Naive thymus-derived CD8-positive, alpha-beta T cell (primary cell): ENCODE results near the gene WSCD1. TPM values are rescaled to one million over a fixed set of nuclear protein-coding genes. Genes with fewer than 3 reads are reported as not detected.

Experiments used
- ATAC-seq, 2 donors: fragments of 150-1000 bp; cut with Tn5 transposase in 1 of 2; sonication (Bioruptor Pico), chemical (Tn5 transposase) in 1 of 2; 1 replicate in 1 of 2; 2 replicates in 1 of 2; pipeline ENCODE4 v1.10.0; 2021; ENCODE audit warnings: mild to moderate bottlenecking in 2 of 2, moderate library complexity in 2 of 2
- POLR2A ChIA-PET: fragments of 350-600 bp; sonication (Branson Sonifier 250); formaldehyde crosslinking; loops from one replicate; lab custom pipeline; 2021; ENCODE audit warnings: antibody characterized with exemption; lab: Charles Lee
- DNase-seq, 10 donors: peaks; one replicate each; pipeline versions ENCODE4 v3.0.0 to v3.0.0-alpha.2; 2020 to 2022
- H3K27ac Mint-ChIP-seq, 10 donors: one replicate each; pipeline ENCODE4 v1.8.0; 2020 to 2022; ENCODE audit warnings: mild to moderate bottlenecking in 10 of 10, mixed read lengths in 10 of 10, moderate library complexity in 4 of 10, inconsistent platforms in 1 of 10
- H3K27me3 Mint-ChIP-seq, 5 donors: one replicate each; pipeline ENCODE4 v1.8.0; 2021 to 2022; ENCODE audit warnings: mixed read lengths in 5 of 5
- H3K36me3 Mint-ChIP-seq, 3 donors: one replicate each; pipeline ENCODE4 v1.8.0; 2020 to 2022; ENCODE audit warnings: mixed read lengths in 3 of 3, mild to moderate bottlenecking in 2 of 3, inconsistent platforms in 1 of 3
- H3K4me1 Mint-ChIP-seq, 4 donors: one replicate each; pipeline ENCODE4 v1.8.0; 2021 to 2022; ENCODE audit warnings: mixed read lengths in 4 of 4
- H3K4me3 Mint-ChIP-seq, 10 donors: one replicate each; pipeline ENCODE4 v1.8.0; 2020 to 2022; ENCODE audit warnings: mild to moderate bottlenecking in 10 of 10, mixed read lengths in 10 of 10, moderate library complexity in 6 of 10, inconsistent platforms in 1 of 10
- H3K9me3 Mint-ChIP-seq, 9 donors: one replicate each; pipeline ENCODE4 v1.8.0; 2020 to 2022; ENCODE audit warnings: mixed read lengths in 9 of 9, mild to moderate bottlenecking in 3 of 9, inconsistent platforms in 1 of 9, moderate library complexity in 1 of 9
- polyA plus RNA-seq, 3 donors: library from polyadenylated mRNA; unstranded; fragments of 300-500 nt; fragmentation: Illumina TruSeq; gene quantifications; one replicate each; pipeline ENCODE4 v1.2.3, GENCODE V29; 2021
- total RNA-seq, 8 experiments: library from RNA in 2 of 8; stranded (reverse) in 2 of 8; gene quantifications; one replicate each; pipeline ENCODE4 v1.2.3 and lab custom pipeline; 2021 to 2026

WSCD1 gene
- total and polyA plus RNA-seq, 5 experiments from 2014 or later = not detected

GRCh38 chr17:6094453-6094852 lies 24.3 kb downstream of the WSCD1 start:
- Mint-ChIP-seq H3K4me1 (no peaks in the 10 kb centered on the region), H3K27me3 (peaks cover 0 to 33% (median 7%) of the 10 kb centered on the region in 5 donors), H3K36me3 (no peaks in the 10 kb centered on the region), H3K9me3 (no peaks in the 10 kb centered on the region), H3K4me3 (no peak overlapping the region), H3K27ac (no peak overlapping the region)
- POLR2A ChIA-PET = no interaction called here
- ATAC-seq (no peak), DNase-seq (peak in 1 of 10 donors; percentile 15)

- H3K27ac Mint-ChIP-seq = no peak overlapping the region
- POLR2A ChIA-PET = no interaction called here
These were observed 24.7 kb downstream of the WSCD1 start for GRCh38 chr17:6094926-6095325.

DNA sequence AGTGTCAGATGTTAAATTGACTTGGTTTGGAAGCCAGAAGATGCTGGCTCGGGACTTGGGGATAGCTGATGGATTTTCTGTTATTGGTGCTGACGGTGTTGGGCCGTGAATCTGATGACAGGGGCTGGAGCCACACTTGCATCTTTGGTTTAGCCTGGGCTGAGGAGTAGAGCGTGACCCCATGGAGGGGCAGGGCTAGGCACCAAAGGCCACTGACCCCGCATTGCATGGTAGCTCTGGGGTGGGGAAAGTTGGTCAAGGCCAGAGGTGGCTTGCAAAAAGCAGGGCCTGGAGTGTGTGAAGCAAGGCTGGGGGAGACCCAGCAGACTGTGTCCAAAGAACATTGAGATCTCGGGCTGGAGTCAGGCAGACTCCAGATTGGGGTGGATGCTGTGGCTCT lies 25.3 kb downstream of the WSCD1 start:
- no peaks in the 10 kb centered on the region for H3K4me1 Mint-ChIP-seq

More at GRCh38 chr17:6094926-6095325, 24.7 kb downstream of the WSCD1 start:
- Mint-ChIP-seq H3K27me3 (peaks cover 0 to 33% (median 7%) of the 10 kb centered on the region in 5 donors), H3K36me3 (no peaks in the 10 kb centered on the region), H3K4me1 (no peaks in the 10 kb centered on the region), H3K4me3 (no peak overlapping the region), H3K9me3 (no peaks in the 10 kb centered on the region)
- DNase-seq = peak in 1 of 10 donors; percentile 2
- ATAC-seq = no peak

GRCh38 chr17:6096201-6097004 lies 26.2 kb downstream of the WSCD1 start:
- H3K9me3 Mint-ChIP-seq = peaks cover 0 to 1% (median 0%) of the 10 kb centered on the region in 9 donors
- DNase-seq (peak in 1 of 10 donors; percentile 45), ATAC-seq (no peak)
- H3K4me1 Mint-ChIP-seq = no peaks in the 10 kb centered on the region
- no peak overlapping the region for H3K27ac Mint-ChIP-seq
- H3K4me3 Mint-ChIP-seq = no peak overlapping the region
- H3K27me3 Mint-ChIP-seq = peaks cover 0 to 33% (median 7%) of the 10 kb centered on the region in 5 donors
- no peaks in the 10 kb centered on the region for H3K36me3 Mint-ChIP-seq
- POLR2A ChIA-PET = no interaction called here

More for the DNA sequence above, 25.3 kb downstream of the WSCD1 start:
- Mint-ChIP-seq H3K36me3 (no peaks in the 10 kb centered on the region), H3K9me3 (no peaks in the 10 kb centered on the region), H3K4me3 (no peak overlapping the region), H3K27ac (no peak overlapping the region), H3K27me3 (peaks cover 0 to 33% (median 7%) of the 10 kb centered on the region in 5 donors)
- ATAC-seq (no peak), DNase-seq (peak in 1 of 10 donors; percentile 50)
- POLR2A ChIA-PET = no interaction called here

- peak overlapping the region in 1 of 10 donors; percentile 26 for H3K4me3 Mint-ChIP-seq
- no peak for ATAC-seq
- POLR2A ChIA-PET = no interaction called here
These were observed 26.8 kb downstream of the WSCD1 start for GRCh38 chr17:6097005-6097279.

DNA sequence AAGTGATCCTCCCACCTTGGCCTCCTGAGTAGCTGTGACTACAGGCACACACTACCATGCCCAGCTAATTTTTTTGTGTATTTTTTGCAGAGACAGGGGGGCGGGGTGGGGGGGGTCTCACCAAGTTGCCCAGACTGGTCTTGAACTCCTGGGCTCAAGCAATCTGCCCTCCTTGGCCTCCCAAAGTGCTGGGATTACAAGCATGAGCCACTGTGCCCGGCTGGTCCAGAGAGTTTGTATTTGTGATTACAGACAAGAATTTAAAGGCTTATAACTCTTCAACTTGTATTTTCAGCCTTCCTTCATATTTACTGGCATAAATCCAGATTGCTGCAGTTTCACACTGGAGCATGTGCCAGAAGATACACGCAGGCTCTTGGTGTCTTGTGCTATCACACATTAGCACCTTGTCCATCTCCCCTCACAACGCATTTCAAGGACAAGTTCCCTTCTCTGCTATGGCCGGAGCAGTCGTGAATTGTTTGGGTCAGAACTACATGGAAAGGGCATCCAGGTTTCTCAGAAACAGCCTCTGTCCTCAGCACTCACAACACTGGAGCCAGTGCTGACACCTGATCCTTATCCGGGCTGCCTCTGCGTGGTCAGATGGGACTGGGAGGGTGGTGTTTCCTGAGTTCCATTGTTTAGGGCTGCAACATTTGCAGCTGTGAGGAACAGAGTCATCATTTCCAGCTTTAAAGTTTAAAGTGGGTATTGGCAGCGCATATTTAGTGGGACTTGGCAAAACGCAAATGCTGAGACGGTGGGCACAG lies 28.1 kb downstream of the WSCD1 start:
- no peak overlapping the region for H3K4me3 Mint-ChIP-seq
- H3K27me3 Mint-ChIP-seq = peaks cover 0 to 34% (median 7%) of the 10 kb centered on the region in 5 donors
- peak in 1 of 10 donors; percentile 52 for DNase-seq
- no peaks in the 10 kb centered on the region for H3K36me3 Mint-ChIP-seq
- H3K9me3 Mint-ChIP-seq = peaks cover 0 to 1% (median 0%) of the 10 kb centered on the region in 9 donors
- H3K27ac Mint-ChIP-seq = no peak overlapping the region
- H3K4me1 Mint-ChIP-seq = no peaks in the 10 kb centered on the region
- ATAC-seq = no peak
- POLR2A ChIA-PET = no interaction called here

More at GRCh38 chr17:6097005-6097279, 26.8 kb downstream of the WSCD1 start:
- peaks cover 0 to 1% (median 0%) of the 10 kb centered on the region in 9 donors for H3K9me3 Mint-ChIP-seq
- no peak for DNase-seq
- no peak overlapping the region for H3K27ac Mint-ChIP-seq
- no peaks in the 10 kb centered on the region for H3K36me3 Mint-ChIP-seq
- no peaks in the 10 kb centered on the region for H3K4me1 Mint-ChIP-seq
- H3K27me3 Mint-ChIP-seq = peaks cover 0 to 33% (median 7%) of the 10 kb centered on the region in 5 donors

DNA sequence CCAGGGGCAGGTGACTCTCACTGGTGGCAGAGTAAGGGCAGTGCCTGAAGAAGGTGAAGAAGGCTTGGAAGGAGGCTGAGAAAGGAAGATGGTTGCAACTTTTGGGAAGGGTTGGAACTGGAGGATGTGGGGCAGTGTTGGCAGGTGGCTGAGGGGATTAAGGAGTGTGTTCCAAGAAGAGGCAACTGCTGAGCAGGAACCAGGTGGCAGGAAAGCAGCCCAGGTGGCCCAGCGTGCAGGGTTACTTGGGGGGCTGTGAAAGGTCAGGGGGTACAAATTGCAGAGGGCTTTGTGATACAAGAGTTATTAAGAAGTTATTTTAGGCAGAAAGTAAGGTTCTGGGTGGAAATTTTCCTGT lies 28.6 kb downstream of the WSCD1 start:
- H3K9me3 Mint-ChIP-seq = peaks cover 0 to 1% (median 0%) of the 10 kb centered on the region in 9 donors
- H3K36me3 Mint-ChIP-seq = no peaks in the 10 kb centered on the region
- no peaks in the 10 kb centered on the region for H3K4me1 Mint-ChIP-seq
- POLR2A ChIA-PET = no interaction called here
- H3K4me3 Mint-ChIP-seq = no peak overlapping the region
- DNase-seq (no peak), ATAC-seq (no peak)
- no peak overlapping the region for H3K27ac Mint-ChIP-seq
- peaks cover 0 to 29% (median 5%) of the 10 kb centered on the region in 5 donors for H3K27me3 Mint-ChIP-seq

- Mint-ChIP-seq H3K36me3 (no peaks in the 10 kb centered on the region), H3K27me3 (peaks cover 0 to 25% (median 6%) of the 10 kb centered on the region in 5 donors), H3K4me3 (no peak overlapping the region), H3K27ac (no peak overlapping the region), H3K4me1 (no peaks in the 10 kb centered on the region), H3K9me3 (peaks cover 0 to 1% (median 0%) of the 10 kb centered on the region in 9 donors)
- ATAC-seq = no peak
- no peak for DNase-seq
- POLR2A ChIA-PET = no interaction called here
These were observed 29.3 kb downstream of the WSCD1 start for GRCh38 chr17:6099492-6099891.

GRCh38 chr17:6100146-6100545 lies 30.0 kb downstream of the WSCD1 start:
- no peak for ATAC-seq
- peaks cover under 1 to 25% (median 6%) of the 10 kb centered on the region in 5 donors for H3K27me3 Mint-ChIP-seq
- no peak overlapping the region for H3K27ac Mint-ChIP-seq
- POLR2A ChIA-PET = no interaction called here
- peak in 1 of 10 donors; percentile 30 for DNase-seq
- H3K4me3 Mint-ChIP-seq = no peak overlapping the region
- peaks cover 0 to 1% (median 0%) of the 10 kb centered on the region in 9 donors for H3K9me3 Mint-ChIP-seq
- no peaks in the 10 kb centered on the region for H3K4me1 Mint-ChIP-seq
- H3K36me3 Mint-ChIP-seq = no peaks in the 10 kb centered on the region

GRCh38 chr17:6100891-6101500 lies 30.8 kb downstream of the WSCD1 start:
- Mint-ChIP-seq H3K4me3 (no peak overlapping the region), H3K36me3 (peaks cover 0 to 1% (median 0%) of the 10 kb centered on the region in 3 donors), H3K9me3 (peaks cover 0 to 1% (median 0%) of the 10 kb centered on the region in 9 donors), H3K4me1 (no peaks in the 10 kb centered on the region), H3K27me3 (peaks cover 1 to 26% (median 4%) of the 10 kb centered on the region in 5 donors), H3K27ac (no peak overlapping the region)
- DNase-seq (peak in 1 of 10 donors; percentile 27), ATAC-seq (no peak)
- POLR2A ChIA-PET = no interaction called here

GRCh38 chr17:6101706-6102105 lies 31.5 kb downstream of the WSCD1 start:
- no peak for DNase-seq
- Mint-ChIP-seq H3K36me3 (peaks cover 0 to 8% (median 0%) of the 10 kb centered on the region in 3 donors), H3K4me3 (no peak overlapping the region), H3K4me1 (no peaks in the 10 kb centered on the region), H3K9me3 (peaks cover 0 to 3% (median 1%) of the 10 kb centered on the region in 9 donors), H3K27me3 (peaks cover 4 to 31% (median 8%) of the 10 kb centered on the region in 5 donors), H3K27ac (no peak overlapping the region)
- ATAC-seq = no peak
- POLR2A ChIA-PET = no interaction called here

GRCh38 chr17:6102615-6103014 lies 32.4 kb downstream of the WSCD1 start:
- Mint-ChIP-seq H3K27ac (no peak overlapping the region), H3K4me3 (no peak overlapping the region), H3K27me3 (peaks cover 4 to 35% (median 14%) of the 10 kb centered on the region in 5 donors), H3K9me3 (peaks cover 0 to 3% (median 1%) of the 10 kb centered on the region in 9 donors), H3K36me3 (peaks cover 0 to 8% (median 0%) of the 10 kb centered on the region in 3 donors), H3K4me1 (no peaks in the 10 kb centered on the region)
- DNase-seq (no peak), ATAC-seq (no peak)
- POLR2A ChIA-PET = no interaction called here
